Measurements from ENCODE around the gene ZNF536.

DNA sequence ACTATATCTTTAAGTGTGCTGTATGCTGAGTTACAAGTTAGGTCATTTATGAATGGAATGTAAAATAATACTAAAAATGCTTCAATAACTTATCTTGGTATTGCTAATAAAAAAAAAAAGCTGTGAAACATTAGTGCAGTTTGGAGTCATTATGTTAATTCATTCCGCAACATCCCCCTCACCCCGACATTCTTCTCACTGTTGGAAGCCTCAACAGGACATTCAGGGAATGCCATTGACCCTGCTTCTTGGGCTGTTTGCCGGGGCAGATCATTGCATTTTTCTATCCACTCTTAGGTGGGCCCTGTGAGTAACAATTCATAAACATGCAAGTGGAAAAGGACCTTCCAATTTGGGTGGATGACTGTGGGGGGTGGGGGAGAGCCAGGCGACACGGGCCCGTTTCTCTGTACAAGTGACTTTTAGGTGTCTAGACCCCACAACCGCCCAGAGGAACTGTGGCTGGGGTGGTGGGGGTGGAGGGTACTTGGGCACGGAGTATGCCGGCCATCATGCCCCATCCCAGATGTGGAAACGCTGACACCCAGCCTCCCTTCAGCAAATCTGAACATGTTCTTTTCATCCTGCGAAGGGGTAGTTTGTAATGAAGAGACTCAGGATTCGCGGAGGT is 185.9 kb downstream of the ZNF536 start:
- no peak for TF ChIP-seq POLR2A (IDR thresholded peaks at IDR 0.05)
- TF ChIP-seq, protein P1, sequence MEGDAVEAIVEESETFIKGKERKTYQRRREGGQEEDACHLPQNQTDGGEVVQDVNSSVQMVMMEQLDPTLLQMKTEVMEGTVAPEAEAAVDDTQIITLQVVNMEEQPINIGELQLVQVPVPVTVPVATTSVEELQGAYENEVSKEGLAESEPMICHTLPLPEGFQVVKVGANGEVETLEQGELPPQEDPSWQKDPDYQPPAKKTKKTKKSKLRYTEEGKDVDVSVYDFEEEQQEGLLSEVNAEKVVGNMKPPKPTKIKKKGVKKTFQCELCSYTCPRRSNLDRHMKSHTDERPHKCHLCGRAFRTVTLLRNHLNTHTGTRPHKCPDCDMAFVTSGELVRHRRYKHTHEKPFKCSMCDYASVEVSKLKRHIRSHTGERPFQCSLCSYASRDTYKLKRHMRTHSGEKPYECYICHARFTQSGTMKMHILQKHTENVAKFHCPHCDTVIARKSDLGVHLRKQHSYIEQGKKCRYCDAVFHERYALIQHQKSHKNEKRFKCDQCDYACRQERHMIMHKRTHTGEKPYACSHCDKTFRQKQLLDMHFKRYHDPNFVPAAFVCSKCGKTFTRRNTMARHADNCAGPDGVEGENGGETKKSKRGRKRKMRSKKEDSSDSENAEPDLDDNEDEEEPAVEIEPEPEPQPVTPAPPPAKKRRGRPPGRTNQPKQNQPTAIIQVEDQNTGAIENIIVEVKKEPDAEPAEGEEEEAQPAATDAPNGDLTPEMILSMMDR (IDR thresholded peaks at IDR 0.05), result no peak

Measured in right lobe of liver (tissue), 4 donors.